VCaP (cell line): Measurements from ENCODE around the gene TSPAN3.

ENCODE experiments used
- H3K27ac ChIP-seq: fragments of 450-650 bp; 2 replicates; pipeline ENCODE4 v1.5.1; 2017
- CTCF ChIP-seq: fragments of 450-650 bp; conservative IDR thresholded peaks from 2 replicates; pipeline ENCODE4 v1.5.1; 2017; ENCODE audit warnings: mild to moderate bottlenecking, moderate library complexity

Gene TSPAN3

GRCh38 chr15:77107531-77108355 is 36.8 kb upstream of the TSPAN3 start:
- peak; percentile 95 for TF ChIP-seq CTCF
- H3K27ac ChIP-seq, result peak overlapping the region; percentile 70

GRCh38 chr15:77107068-77107467 is 36.2 kb upstream of the TSPAN3 start:
- peak overlapping the region; percentile 70 for H3K27ac ChIP-seq
- TF ChIP-seq CTCF, result no peak

- H3K27ac ChIP-seq, result no peak overlapping the region
- TF ChIP-seq CTCF, result no peak
These were observed 33.2 kb upstream of the TSPAN3 start for GRCh38 chr15:77104155-77104554.

GRCh38 chr15:77099741-77100463 is 29.0 kb upstream of the TSPAN3 start:
- TF ChIP-seq CTCF, result no peak
- no peak overlapping the region for H3K27ac ChIP-seq

GRCh38 chr15:77098572-77098971 is 27.7 kb upstream of the TSPAN3 start:
- no peak for TF ChIP-seq CTCF
- H3K27ac ChIP-seq, result no peak overlapping the region

- TF ChIP-seq CTCF, result no peak
- no peak overlapping the region for H3K27ac ChIP-seq
These were observed 27.0 kb upstream of the TSPAN3 start for GRCh38 chr15:77097921-77098320.

GRCh38 chr15:77097248-77097721 is 26.4 kb upstream of the TSPAN3 start:
- H3K27ac ChIP-seq, result no peak overlapping the region
- TF ChIP-seq CTCF, result no peak
